ENCODE results near the gene TMEM165. TPM values are rescaled to one million over a fixed set of nuclear protein-coding genes. Genes with fewer than 3 reads are reported as not detected.

Gene TMEM165
- total and polyA plus RNA-seq, 9 of the 15 experiments (the other 6 are each of a cell fraction or from before 2014, with no cell fraction given): 21.3 to 145 (median 96.8) TPM

DNA sequence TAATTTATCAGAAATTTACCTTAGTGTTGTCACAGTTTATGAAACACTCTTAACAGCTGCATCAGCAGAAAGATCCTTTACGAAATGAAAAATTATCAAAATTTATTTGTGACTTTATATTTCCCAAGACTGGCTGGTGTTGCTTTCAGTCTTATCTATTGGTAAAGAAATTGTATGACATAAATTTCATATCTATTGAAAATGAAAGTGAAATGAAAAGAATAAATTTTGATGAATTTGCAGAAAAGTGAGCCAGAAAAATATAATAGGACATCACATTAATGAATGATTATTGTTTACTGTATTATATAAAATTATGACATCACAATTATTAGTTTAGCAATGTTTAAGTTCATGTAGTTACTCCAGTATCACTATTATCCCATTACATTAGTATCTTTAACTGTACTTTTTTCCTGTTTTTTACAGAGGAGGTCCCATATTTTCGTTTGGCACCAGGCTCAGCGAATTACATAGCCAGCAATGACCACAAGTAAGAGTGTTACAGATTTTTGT is 13.2 kb upstream of the TMEM165 start:
- Histone ChIP-seq H3K27ac (ENCODE audit: extremely low read depth, low read depth, low read length) (no peak overlapping the region), H2AFZ (ENCODE audit: low read depth, low read length) (peak overlapping the region; percentile 52), H3K36me3 (ENCODE audit: control insufficient read depth, insufficient read depth, low read length) (no peaks in the 10 kb centered on the region), H4K20me1 (replicated peaks; ENCODE audit: control insufficient read depth, insufficient read depth, low read length) (no peaks in the 10 kb centered on the region), H3K4me3 (no peak overlapping the region), H3K79me2 (ENCODE audit: control insufficient read depth, insufficient read depth, low read length) (no peaks in the 10 kb centered on the region), H3K4me2 (ENCODE audit: insufficient read depth, low read length) (no peak overlapping the region), H3K9me1 (ENCODE audit: control insufficient read depth, insufficient read depth, low read length) (no peaks in the 10 kb centered on the region), H3K9me3 (replicated peaks; ENCODE audit: control insufficient read depth, insufficient read depth, low read depth, low read length) (no peaks in the 10 kb centered on the region), H3K4me1 (replicated peaks in 1 of 2; ENCODE audit: control insufficient read depth in 2 of 2, insufficient read depth in 2 of 2, low read length in 2 of 2) (peaks cover 15 to 37% of the 10 kb centered on the region in 2 experiments), H3K9ac (ENCODE audit: insufficient read depth in 1 of 2, low read depth in 2 of 2, low read length in 2 of 2) (no peak overlapping the region), H3K27me3 (ENCODE audit: control insufficient read depth in 2 of 2, insufficient read depth in 2 of 2, low read length in 2 of 2) (no peaks in the 10 kb centered on the region)
- WGBS (ENCODE audit: insufficient coverage, low coverage, missing lambda C conversion rate): 43% methylated on average over 3 of the region's 3 CpGs
- no TSS peak for BruUV-seq (replicated peaks)
- FAIRE-seq (no peak), ATAC-seq (no peak), DNase-seq (ENCODE audit: extremely low read depth in 1 of 4, low spot score in 3 of 4) (no peak)
- POLR2A ChIA-PET: no interaction called here
- CTCF ChIA-PET (ENCODE audit: low intra/inter-chr PET ratio): no interaction called here
- intact Hi-C loops (cut with micrococcal nuclease): no loop called here
- in situ Hi-C loops (cut with MboI): no loop called here
- TF ChIP-seq ZNF316 (IDR thresholded peaks at IDR 0.05) (peak; percentile 95), C11orf30 (IDR thresholded peaks at IDR 0.05; ENCODE audit: low read depth) (peak; percentile 88), POLR3A (IDR thresholded peaks at IDR 0.05; ENCODE audit: borderline replicate concordance, extremely low read depth, insufficient read depth, insufficient read length) (no peak), MAFG (tag; conservative IDR thresholded peaks at IDR 0.05) (peak; percentile 87)

- ATAC-seq: peak; percentile 46
- H3K27ac ChIP-seq (ENCODE audit: extremely low read depth, low read depth, low read length): peak overlapping the region; percentile 52
- no peaks in the 10 kb centered on the region for H3K27me3 ChIP-seq (ENCODE audit: control insufficient read depth in 2 of 2, insufficient read depth in 2 of 2, low read length in 2 of 2)
- H3K4me3 ChIP-seq: no peak overlapping the region
- peak overlapping the region; percentile 77 for H2AFZ ChIP-seq (ENCODE audit: low read depth, low read length)
- WGBS (ENCODE audit: insufficient coverage, low coverage, missing lambda C conversion rate): 16% methylated on average over 3 of the region's 3 CpGs
- no TSS peak for BruUV-seq (replicated peaks)
- no peaks in the 10 kb centered on the region for H3K9me1 ChIP-seq (ENCODE audit: control insufficient read depth, insufficient read depth, low read length)
- H3K9me3 ChIP-seq (replicated peaks; ENCODE audit: control insufficient read depth, insufficient read depth, low read depth, low read length): no peaks in the 10 kb centered on the region
- H4K20me1 ChIP-seq (replicated peaks; ENCODE audit: control insufficient read depth, insufficient read depth, low read length): no peaks in the 10 kb centered on the region
- H3K4me2 ChIP-seq (ENCODE audit: insufficient read depth, low read length): peak overlapping the region; percentile 61
- H3K4me1 ChIP-seq (replicated peaks in 1 of 2; ENCODE audit: control insufficient read depth in 2 of 2, insufficient read depth in 2 of 2, low read length in 2 of 2): peaks cover 21 to 39% of the 10 kb centered on the region in 2 experiments
- H3K9ac ChIP-seq (ENCODE audit: insufficient read depth in 1 of 2, low read depth in 2 of 2, low read length in 2 of 2): peak overlapping the region; percentile 22 to 32; a peak in 3 of 4 replicates
- CTCF ChIA-PET (ENCODE audit: low intra/inter-chr PET ratio): no interaction called here
- H3K79me2 ChIP-seq (ENCODE audit: control insufficient read depth, insufficient read depth, low read length): no peaks in the 10 kb centered on the region
- POLR2A ChIA-PET: interaction anchor here (1.0 kb wide), 2 partner anchors 8 to 9 kb away, joined by 4 read pairs; no protein-coding TSS in a partner anchor
- in situ Hi-C loops (cut with MboI): no loop called here
- DNase-seq (ENCODE audit: extremely low read depth in 1 of 4, low spot score in 3 of 4): peak; percentile 42 to 47 (median 46)
- H3K36me3 ChIP-seq (ENCODE audit: control insufficient read depth, insufficient read depth, low read length): no peaks in the 10 kb centered on the region
- FAIRE-seq: peak; percentile 51
- intact Hi-C loops (cut with micrococcal nuclease): no loop called here
- TF ChIP-seq ARID1B (IDR thresholded peaks at IDR 0.05) (peak; percentile 64), ZNF175 (CRISPR knock-in tag; IDR thresholded peaks at IDR 0.05; ENCODE audit: low read depth) (no peak), POLR2AphosphoS2 (IDR thresholded peaks at IDR 0.05; ENCODE audit: low read length) (no peak), ZNF280B (CRISPR knock-in tag; IDR thresholded peaks at IDR 0.05) (no peak), PYGO2 (tag; IDR thresholded peaks at IDR 0.05) (no peak), HDAC3 (IDR thresholded peaks at IDR 0.05; ENCODE audit: borderline replicate concordance, partially characterized antibody) (no peak), SMARCA4 (IDR thresholded peaks at IDR 0.05) (peak; percentile 64; the same call in 1 of the 2 replicates), HDGF (IDR thresholded peaks at IDR 0.05) (no peak), HDAC8 (tag; IDR thresholded peaks at IDR 0.05) (no peak)
- TF ChIP-seq, protein P1, sequence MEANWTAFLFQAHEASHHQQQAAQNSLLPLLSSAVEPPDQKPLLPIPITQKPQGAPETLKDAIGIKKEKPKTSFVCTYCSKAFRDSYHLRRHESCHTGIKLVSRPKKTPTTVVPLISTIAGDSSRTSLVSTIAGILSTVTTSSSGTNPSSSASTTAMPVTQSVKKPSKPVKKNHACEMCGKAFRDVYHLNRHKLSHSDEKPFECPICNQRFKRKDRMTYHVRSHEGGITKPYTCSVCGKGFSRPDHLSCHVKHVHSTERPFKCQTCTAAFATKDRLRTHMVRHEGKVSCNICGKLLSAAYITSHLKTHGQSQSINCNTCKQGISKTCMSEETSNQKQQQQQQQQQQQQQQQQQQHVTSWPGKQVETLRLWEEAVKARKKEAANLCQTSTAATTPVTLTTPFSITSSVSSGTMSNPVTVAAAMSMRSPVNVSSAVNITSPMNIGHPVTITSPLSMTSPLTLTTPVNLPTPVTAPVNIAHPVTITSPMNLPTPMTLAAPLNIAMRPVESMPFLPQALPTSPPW (CRISPR knock-in tag; IDR thresholded peaks at IDR 0.05): 0 out of 2 replicates have a peak, but pooled peaks have one; percentile 7
Measured at GRCh38 chr4:55385201-55385649, 10.5 kb upstream of the TMEM165 start.
